Renal cortex interstitium (tissue), 3 donors: Measurements from ENCODE around the gene ADGRF3. TPM values are rescaled to one million over a fixed set of nuclear protein-coding genes. Genes with fewer than 3 reads are reported as not detected.

Experiments
- polyA plus RNA-seq, 3 donors: library from polyadenylated mRNA; unstranded; fragments of 120-200 nt; gene quantifications; one replicate each; pipeline ENCODE4 v1.2.1, GENCODE V29; 2013; ENCODE audit not compliant: insufficient read length in 3 of 3

The ADGRF3 gene
- polyA plus RNA-seq, 3 donors: 2.4 to 3.3 (median 3.0) TPM

Other genes starting within 250 kb of the ADGRF3 start
- 1 to 10 TPM; 6.7 to 8.9 (median 7.5) TPM for gene GAREM2, start 173.7 kb downstream of the ADGRF3 start, polyA plus RNA-seq
- gene HADHA, start 102.2 kb downstream of the ADGRF3 start, polyA plus RNA-seq: 100 to 1,000 TPM; 206 to 232 (median 215) TPM
- 100 to 1,000 TPM; 153 to 168 (median 165) TPM for gene HADHB, start 101.8 kb downstream of the ADGRF3 start, polyA plus RNA-seq
- gene SELENOI, start 646 bp downstream of the ADGRF3 start, polyA plus RNA-seq: 10 to 100 TPM; 21.4 to 24.5 (median 24.0) TPM
- 1 to 10 TPM; 1.6 to 4.6 (median 2.5) TPM for gene DRC1, start 55.1 kb upstream of the ADGRF3 start, polyA plus RNA-seq
- gene OTOF, start 131.3 kb upstream of the ADGRF3 start, polyA plus RNA-seq: under 1 TPM; 0.12 to 0.20 (median 0.15) TPM